MM.1S (cell line): ENCODE data around the gene CDH4.

Experiments used
- DNase-seq: peaks from one replicate; pipeline ENCODE4 v3.0.0-alpha.2; 2015
- H2AFZ ChIP-seq: fragments of 300-600 bp; sonication (generic); 2 replicates; pipeline ENCODE4 v1.6.0; 2016; ENCODE audit warnings: antibody characterized with exemption, low read length
- H3F3A ChIP-seq: fragments of 300-600 bp; sonication (generic); 2 replicates; pipeline ENCODE4 v1.6.1; 2016; ENCODE audit warnings: mild to moderate bottlenecking, antibody characterized with exemption, low read length, moderate library complexity, mixed read lengths; ENCODE audit not compliant: insufficient read depth
- H3K27ac ChIP-seq: fragments of 300-600 bp; sonication (generic); 2 replicates; pipeline ENCODE4 v1.5.1; 2016; ENCODE audit warnings: mild to moderate bottlenecking, low read length
- H3K27me3 ChIP-seq: fragments of 300-600 bp; sonication (generic); replicated peaks from 2 replicates; pipeline ENCODE4 v1.6.0; 2016; ENCODE audit warnings: low read length; ENCODE audit not compliant: insufficient read depth
- H3K36me3 ChIP-seq: fragments of 300-600 bp; sonication (generic); replicated peaks from 2 replicates; pipeline ENCODE4 v1.6.1; 2016; ENCODE audit warnings: mild to moderate bottlenecking, low read length, mixed read lengths; ENCODE audit not compliant: insufficient read depth
- H3K4me1 ChIP-seq: fragments of 300-600 bp; sonication (generic); 2 replicates; pipeline ENCODE4 v1.6.1; 2016; ENCODE audit warnings: low read length, mixed read lengths
- H3K4me2 ChIP-seq: fragments of 300-600 bp; sonication (generic); 2 replicates; pipeline ENCODE4 v1.6.0; 2016; ENCODE audit warnings: low read depth, low read length
- H3K4me3 ChIP-seq: fragments of 300-600 bp; sonication (generic); 2 replicates; pipeline ENCODE4 v1.5.1; 2016; ENCODE audit warnings: low read length, mixed read lengths
- H3K79me2 ChIP-seq: fragments of 300-600 bp; sonication (generic); 2 replicates; pipeline ENCODE4 v1.6.1; 2016; ENCODE audit warnings: mixed run types, low read length, mixed read lengths
- H3K9ac ChIP-seq: fragments of 300-600 bp; sonication (generic); 2 replicates; pipeline ENCODE4 v1.6.1; 2016; ENCODE audit warnings: low read length, mixed read lengths
- H3K9me2 ChIP-seq: fragments of 300-600 bp; sonication (generic); replicated peaks from 2 replicates; pipeline ENCODE4 v1.6.1; 2016; ENCODE audit warnings: mild to moderate bottlenecking, low read length, mixed read lengths; ENCODE audit not compliant: insufficient read depth
- H3K9me3 ChIP-seq: fragments of 300-600 bp; sonication (generic); replicated peaks from 2 replicates; pipeline ENCODE4 v1.6.1; 2016; ENCODE audit warnings: mild to moderate bottlenecking, low read length, mixed read lengths; ENCODE audit not compliant: insufficient read depth
- H4K20me1 ChIP-seq: fragments of 300-600 bp; sonication (generic); 2 replicates; pipeline ENCODE4 v1.6.1; 2016; ENCODE audit warnings: mild to moderate bottlenecking, low read length, moderate library complexity, mixed read lengths; ENCODE audit not compliant: insufficient read depth
- EZH2 ChIP-seq: fragments of 300-600 bp; sonication (generic); optimal IDR thresholded peaks from 2 replicates; pipeline ENCODE3; 2017; ENCODE audit warnings: low read depth, mild to moderate bottlenecking, antibody characterized with exemption, low read length, mixed read lengths
- EZH2phosphoT487 ChIP-seq: fragments of 300-600 bp; sonication (generic); IDR thresholded peaks from 2 replicates; pipeline ENCODE4 v1.6.1; 2018; ENCODE audit warnings: antibody characterized with exemption, low read length
- TF ChIP-seq, protein P1 (sequence below): fragments of 300-600 bp; sonication (generic); IDR thresholded peaks from 2 replicates; pipeline ENCODE4 v1.5.1; 2016; ENCODE audit warnings: antibody characterized with exemption, low read length, mixed read lengths

Gene CDH4

GRCh38 chr20:61796738-61797137, 544.7 kb downstream of the CDH4 start:
- no peak overlapping the region for H3K9ac ChIP-seq
- DNase-seq, result no peak
- no peak overlapping the region for H3K27ac ChIP-seq
- H3K27me3 ChIP-seq, result peaks cover 73% of the 10 kb centered on the region
- H3K79me2 ChIP-seq, result no peaks in the 10 kb centered on the region
- TF ChIP-seq, protein P1, sequence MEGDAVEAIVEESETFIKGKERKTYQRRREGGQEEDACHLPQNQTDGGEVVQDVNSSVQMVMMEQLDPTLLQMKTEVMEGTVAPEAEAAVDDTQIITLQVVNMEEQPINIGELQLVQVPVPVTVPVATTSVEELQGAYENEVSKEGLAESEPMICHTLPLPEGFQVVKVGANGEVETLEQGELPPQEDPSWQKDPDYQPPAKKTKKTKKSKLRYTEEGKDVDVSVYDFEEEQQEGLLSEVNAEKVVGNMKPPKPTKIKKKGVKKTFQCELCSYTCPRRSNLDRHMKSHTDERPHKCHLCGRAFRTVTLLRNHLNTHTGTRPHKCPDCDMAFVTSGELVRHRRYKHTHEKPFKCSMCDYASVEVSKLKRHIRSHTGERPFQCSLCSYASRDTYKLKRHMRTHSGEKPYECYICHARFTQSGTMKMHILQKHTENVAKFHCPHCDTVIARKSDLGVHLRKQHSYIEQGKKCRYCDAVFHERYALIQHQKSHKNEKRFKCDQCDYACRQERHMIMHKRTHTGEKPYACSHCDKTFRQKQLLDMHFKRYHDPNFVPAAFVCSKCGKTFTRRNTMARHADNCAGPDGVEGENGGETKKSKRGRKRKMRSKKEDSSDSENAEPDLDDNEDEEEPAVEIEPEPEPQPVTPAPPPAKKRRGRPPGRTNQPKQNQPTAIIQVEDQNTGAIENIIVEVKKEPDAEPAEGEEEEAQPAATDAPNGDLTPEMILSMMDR, result no peak
- TF ChIP-seq EZH2 (no peak), EZH2phosphoT487 (no peak)
- no peaks in the 10 kb centered on the region for H3F3A ChIP-seq
- H4K20me1 ChIP-seq, result no peaks in the 10 kb centered on the region
- no peaks in the 10 kb centered on the region for H3K9me3 ChIP-seq
- H2AFZ ChIP-seq, result no peak overlapping the region
- H3K4me2 ChIP-seq, result no peak overlapping the region
- no peak overlapping the region for H3K4me3 ChIP-seq
- no peaks in the 10 kb centered on the region for H3K36me3 ChIP-seq
- no peaks in the 10 kb centered on the region for H3K9me2 ChIP-seq
- H3K4me1 ChIP-seq, result no peaks in the 10 kb centered on the region

- Histone ChIP-seq H3K4me1 (no peaks in the 10 kb centered on the region), H3F3A (no peaks in the 10 kb centered on the region), H3K4me3 (no peak overlapping the region), H3K9me2 (no peaks in the 10 kb centered on the region), H3K9ac (no peak overlapping the region), H3K79me2 (no peaks in the 10 kb centered on the region), H3K36me3 (no peaks in the 10 kb centered on the region), H3K4me2 (no peak overlapping the region), H3K27ac (no peak overlapping the region), H2AFZ (no peak overlapping the region), H4K20me1 (no peaks in the 10 kb centered on the region), H3K27me3 (peaks cover 75% of the 10 kb centered on the region), H3K9me3 (no peaks in the 10 kb centered on the region)
- no peak for DNase-seq
- no peak for TF ChIP-seq EZH2phosphoT487
- no peak for TF ChIP-seq EZH2
- TF ChIP-seq, protein P1, result no peak
Measured at GRCh38 chr20:61797200-61797599, 545.1 kb downstream of the CDH4 start.

GRCh38 chr20:61797971-61798411, 545.9 kb downstream of the CDH4 start:
- no peak overlapping the region for H3K9ac ChIP-seq
- H3K4me3 ChIP-seq, result no peak overlapping the region
- no peak overlapping the region for H3K27ac ChIP-seq
- H3K4me1 ChIP-seq, result no peaks in the 10 kb centered on the region
- no peaks in the 10 kb centered on the region for H3F3A ChIP-seq
- peaks cover 83% of the 10 kb centered on the region for H3K27me3 ChIP-seq
- no peak overlapping the region for H2AFZ ChIP-seq
- TF ChIP-seq, protein P1, result no peak
- no peak for TF ChIP-seq EZH2
- TF ChIP-seq EZH2phosphoT487, result no peak
- no peaks in the 10 kb centered on the region for H3K79me2 ChIP-seq
- H3K4me2 ChIP-seq, result no peak overlapping the region
- no peaks in the 10 kb centered on the region for H4K20me1 ChIP-seq
- H3K9me3 ChIP-seq, result no peaks in the 10 kb centered on the region
- H3K9me2 ChIP-seq, result no peaks in the 10 kb centered on the region
- DNase-seq, result no peak
- H3K36me3 ChIP-seq, result no peaks in the 10 kb centered on the region

- Histone ChIP-seq H3F3A (no peaks in the 10 kb centered on the region), H3K9ac (no peak overlapping the region), H3K4me1 (no peaks in the 10 kb centered on the region), H4K20me1 (no peaks in the 10 kb centered on the region), H3K4me3 (no peak overlapping the region), H3K27ac (no peak overlapping the region), H2AFZ (no peak overlapping the region), H3K9me3 (no peaks in the 10 kb centered on the region), H3K27me3 (peaks cover 89% of the 10 kb centered on the region), H3K36me3 (no peaks in the 10 kb centered on the region), H3K4me2 (no peak overlapping the region), H3K79me2 (no peaks in the 10 kb centered on the region), H3K9me2 (no peaks in the 10 kb centered on the region)
- TF ChIP-seq, protein P1, result no peak
- TF ChIP-seq EZH2, result no peak
- TF ChIP-seq EZH2phosphoT487, result no peak
- no peak for DNase-seq
Measured at GRCh38 chr20:61798632-61799031, 546.6 kb downstream of the CDH4 start.
